ENCODE measurements around the gene FLVCR2. TPM values are rescaled to one million over a fixed set of nuclear protein-coding genes. Genes with fewer than 3 reads are reported as not detected.

FLVCR2 gene, protein sequence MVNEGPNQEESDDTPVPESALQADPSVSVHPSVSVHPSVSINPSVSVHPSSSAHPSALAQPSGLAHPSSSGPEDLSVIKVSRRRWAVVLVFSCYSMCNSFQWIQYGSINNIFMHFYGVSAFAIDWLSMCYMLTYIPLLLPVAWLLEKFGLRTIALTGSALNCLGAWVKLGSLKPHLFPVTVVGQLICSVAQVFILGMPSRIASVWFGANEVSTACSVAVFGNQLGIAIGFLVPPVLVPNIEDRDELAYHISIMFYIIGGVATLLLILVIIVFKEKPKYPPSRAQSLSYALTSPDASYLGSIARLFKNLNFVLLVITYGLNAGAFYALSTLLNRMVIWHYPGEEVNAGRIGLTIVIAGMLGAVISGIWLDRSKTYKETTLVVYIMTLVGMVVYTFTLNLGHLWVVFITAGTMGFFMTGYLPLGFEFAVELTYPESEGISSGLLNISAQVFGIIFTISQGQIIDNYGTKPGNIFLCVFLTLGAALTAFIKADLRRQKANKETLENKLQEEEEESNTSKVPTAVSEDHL
- 3.7 TPM for total RNA-seq

- TF ChIP-seq POLR2A (IDR thresholded peaks at IDR 0.05) (peak in 1 of 2 donors; percentile 6), POLR2AphosphoS5 (IDR thresholded peaks at IDR 0.05; ENCODE audit: insufficient read depth in 1 of 2, low read depth in 1 of 2) (peak in 1 of 2 donors; percentile 80)
- TF ChIP-seq, protein P1, sequence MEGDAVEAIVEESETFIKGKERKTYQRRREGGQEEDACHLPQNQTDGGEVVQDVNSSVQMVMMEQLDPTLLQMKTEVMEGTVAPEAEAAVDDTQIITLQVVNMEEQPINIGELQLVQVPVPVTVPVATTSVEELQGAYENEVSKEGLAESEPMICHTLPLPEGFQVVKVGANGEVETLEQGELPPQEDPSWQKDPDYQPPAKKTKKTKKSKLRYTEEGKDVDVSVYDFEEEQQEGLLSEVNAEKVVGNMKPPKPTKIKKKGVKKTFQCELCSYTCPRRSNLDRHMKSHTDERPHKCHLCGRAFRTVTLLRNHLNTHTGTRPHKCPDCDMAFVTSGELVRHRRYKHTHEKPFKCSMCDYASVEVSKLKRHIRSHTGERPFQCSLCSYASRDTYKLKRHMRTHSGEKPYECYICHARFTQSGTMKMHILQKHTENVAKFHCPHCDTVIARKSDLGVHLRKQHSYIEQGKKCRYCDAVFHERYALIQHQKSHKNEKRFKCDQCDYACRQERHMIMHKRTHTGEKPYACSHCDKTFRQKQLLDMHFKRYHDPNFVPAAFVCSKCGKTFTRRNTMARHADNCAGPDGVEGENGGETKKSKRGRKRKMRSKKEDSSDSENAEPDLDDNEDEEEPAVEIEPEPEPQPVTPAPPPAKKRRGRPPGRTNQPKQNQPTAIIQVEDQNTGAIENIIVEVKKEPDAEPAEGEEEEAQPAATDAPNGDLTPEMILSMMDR (IDR thresholded peaks at IDR 0.05) = no peak
- intact Hi-C loops (cut with DNase I) = loop anchor here (5.0 kb wide), 1 partner anchor 74 kb away; no protein-coding TSS in a partner anchor
- no peaks in the 10 kb centered on the region for H3K9me3 ChIP-seq
- H3K27ac ChIP-seq = peak within 1 kb of the TSS; percentile 85
- H3K27me3 ChIP-seq = no peaks in the 10 kb centered on the region
- H3K4me1 ChIP-seq = peaks cover 28% of the 10 kb centered on the region
- DNase-seq (ENCODE audit: extremely low spot score in 2 of 2) = peak in 1 of 2 donors; percentile 91
- peak within 1 kb of the TSS; percentile 60 to 64 for H3K4me3 ChIP-seq
- no peaks in the 10 kb centered on the region for H3K36me3 ChIP-seq
These were observed at the start of gene FLVCR2 for GRCh38 chr14:75578102-75578785. TSS of gene FLVCR2 (plus strand) at chr14:75578620. CDS start at chr14:75578973, 353 bp downstream.

DNA sequence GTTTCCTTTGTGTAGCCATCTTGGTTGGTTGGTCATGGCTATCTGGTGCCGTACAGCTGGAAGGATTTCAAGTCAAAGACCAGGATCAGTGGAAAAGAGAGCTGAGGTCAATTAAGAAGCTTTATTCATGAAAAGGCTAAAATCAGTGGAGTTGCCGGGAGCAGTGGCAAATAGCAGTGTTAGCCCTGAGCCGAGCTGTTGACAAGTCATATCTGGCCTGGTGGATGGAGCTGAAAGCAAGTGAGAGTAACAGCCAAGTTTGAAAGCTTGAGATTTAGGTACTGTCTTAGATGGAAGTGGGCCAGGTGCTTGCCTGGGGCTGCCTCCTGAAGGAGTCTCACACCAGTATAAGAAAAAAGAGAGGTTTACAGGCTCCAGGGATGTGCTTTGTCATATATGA, 47.2 kb upstream of the FLVCR2 start:
- Histone ChIP-seq H3K27ac (no peak overlapping the region), H3K36me3 (no peaks in the 10 kb centered on the region), H3K27me3 (no peaks in the 10 kb centered on the region), H3K9me3 (no peaks in the 10 kb centered on the region), H3K4me1 (peaks cover 14% of the 10 kb centered on the region), H3K4me3 (no peak overlapping the region)
- peak in 1 of 2 donors; percentile 78 for DNase-seq (ENCODE audit: extremely low spot score in 2 of 2)
- TF ChIP-seq POLR2AphosphoS5 (IDR thresholded peaks at IDR 0.05; ENCODE audit: insufficient read depth in 1 of 2, low read depth in 1 of 2) = no peak
- no peak for TF ChIP-seq POLR2A (IDR thresholded peaks at IDR 0.05)
- TF ChIP-seq, protein P1 (IDR thresholded peaks at IDR 0.05) = no peak
- intact Hi-C loops (cut with DNase I) = no loop called here

- Histone ChIP-seq H3K36me3 (no peaks in the 10 kb centered on the region), H3K27ac (no peak overlapping the region), H3K4me1 (peaks cover 20% of the 10 kb centered on the region), H3K9me3 (no peaks in the 10 kb centered on the region), H3K27me3 (no peaks in the 10 kb centered on the region), H3K4me3 (no peak overlapping the region)
- intact Hi-C loops (cut with DNase I) = no loop called here
- TF ChIP-seq POLR2A (IDR thresholded peaks at IDR 0.05) = no peak
- TF ChIP-seq, protein P1 (IDR thresholded peaks at IDR 0.05) = no peak
- no peak for TF ChIP-seq POLR2AphosphoS5 (IDR thresholded peaks at IDR 0.05; ENCODE audit: insufficient read depth in 1 of 2, low read depth in 1 of 2)
- peak in 1 of 2 donors; percentile 3 for DNase-seq (ENCODE audit: extremely low spot score in 2 of 2)
These were observed 46.6 kb upstream of the FLVCR2 start for GRCh38 chr14:75531660-75532317.

DNA sequence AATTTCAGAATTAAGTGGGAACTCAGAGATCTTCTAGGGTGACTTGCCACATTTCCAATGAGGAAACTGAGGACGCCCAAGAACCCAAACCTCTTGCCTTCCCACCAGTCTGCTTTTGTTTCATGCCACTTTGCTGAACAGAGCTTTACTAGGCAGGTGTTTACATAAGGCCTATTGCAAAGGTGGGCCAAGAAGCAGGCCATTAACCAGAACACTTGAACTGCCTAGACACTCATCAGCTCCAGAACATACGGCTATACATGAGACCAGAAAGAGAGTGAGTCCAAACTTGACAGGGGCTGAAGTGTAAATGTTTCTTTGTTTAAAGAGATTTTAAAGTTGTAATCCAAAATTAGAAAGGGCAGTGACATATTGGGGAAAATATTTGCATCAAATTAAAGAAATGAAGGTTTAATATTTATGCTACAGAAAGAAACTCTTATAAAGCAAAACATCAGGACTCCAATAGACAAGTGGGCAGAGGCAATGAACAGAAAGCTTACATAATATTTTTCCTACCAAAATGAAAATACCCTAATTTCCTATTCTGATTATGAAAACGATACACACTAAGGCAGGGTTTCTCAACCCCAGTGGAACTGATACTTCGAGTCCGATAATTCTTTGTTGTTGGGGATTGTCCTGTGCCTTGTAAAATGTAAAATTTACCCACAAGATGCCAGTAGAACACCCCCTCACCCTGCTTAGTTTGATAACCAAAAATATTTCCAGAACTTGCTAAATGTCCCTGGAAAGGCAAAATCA, 44.4 kb upstream of the FLVCR2 start:
- TF ChIP-seq POLR2A (IDR thresholded peaks at IDR 0.05) (no peak), POLR2AphosphoS5 (IDR thresholded peaks at IDR 0.05; ENCODE audit: insufficient read depth in 1 of 2, low read depth in 1 of 2) (no peak)
- TF ChIP-seq, protein P1 (IDR thresholded peaks at IDR 0.05) = no peak
- H3K27me3 ChIP-seq = no peaks in the 10 kb centered on the region
- no peaks in the 10 kb centered on the region for H3K36me3 ChIP-seq
- no peaks in the 10 kb centered on the region for H3K9me3 ChIP-seq
- intact Hi-C loops (cut with DNase I) = no loop called here
- no peak overlapping the region for H3K4me3 ChIP-seq
- peak in 1 of 2 donors; percentile 5 for DNase-seq (ENCODE audit: extremely low spot score in 2 of 2)
- H3K27ac ChIP-seq = peak overlapping the region; percentile 71
- H3K4me1 ChIP-seq = peaks cover 26% of the 10 kb centered on the region

All from vagina (tissue), 2 donors.